Measurements from ENCODE around the gene DHRS3. TPM values are rescaled to one million over a fixed set of nuclear protein-coding genes. Genes with fewer than 3 reads are reported as not detected.
A peak's percentile ranks its signal among the peaks of the same experiment; 100 is the strongest.

The DHRS3 gene
- polyA plus RNA-seq (2013, experiment 1 of 2) = 0.75 TPM
- 0.76 TPM for polyA plus RNA-seq (2013, experiment 2 of 2)

GRCh38 chr1:12617901-12618660, at the start of gene DHRS3:
TSS of gene DHRS3 (minus strand) at chr1:12618210. CDS start at chr1:12617348, 862 bp downstream.
- H2BK120ac ChIP-seq (ENCODE audit: low read depth, low read length) = no peak within 1 kb of the TSS
- peak within 1 kb of the TSS; percentile 85 for H3K9ac ChIP-seq (ENCODE audit: low read depth, low read length, poor library complexity)
- H3K18ac ChIP-seq (ENCODE audit: low read length) = peak within 1 kb of the TSS; percentile 97
- WGBS, 2 donors (ENCODE audit: extremely low coverage in 2 of 2, insufficient read length in 2 of 2, insufficient replicate concordance in 1 of 2) = no CpG with 5 or more reads among the region's 69 CpGs
- peak within 1 kb of the TSS; percentile 97 for H2AFZ ChIP-seq (ENCODE audit: low read length)
- peak; percentile 84 for DNase-seq (ENCODE audit: low spot score)
- peak within 1 kb of the TSS; percentile 80 for H2BK12ac ChIP-seq (ENCODE audit: low read length)
- H2AK5ac ChIP-seq (ENCODE audit: low read depth, low read length) = no peak within 1 kb of the TSS
- no peaks in the 10 kb centered on the region for H3K9me3 ChIP-seq (replicated peaks in 1 of 2; ENCODE audit: control insufficient read depth in 2 of 2, insufficient read depth in 1 of 2, low read depth in 1 of 2, low read length in 2 of 2)
- H2BK5ac ChIP-seq (ENCODE audit: low read length) = no peak within 1 kb of the TSS
- H3K4ac ChIP-seq (ENCODE audit: low read length) = no peak within 1 kb of the TSS
- H3K4me1 ChIP-seq (ENCODE audit: control insufficient read depth in 2 of 2, insufficient read depth in 1 of 2, low read depth in 1 of 2, low read length in 2 of 2) = peaks cover 20 to 25% of the 10 kb centered on the region in 2 donors
- H3K23ac ChIP-seq (ENCODE audit: low read depth, low read length, poor library complexity) = peak within 1 kb of the TSS; percentile 70
- H3K4me2 ChIP-seq (ENCODE audit: insufficient read depth, low read length, poor library complexity, severe bottlenecking) = peak within 1 kb of the TSS; percentile 90
- H3K79me1 ChIP-seq (ENCODE audit: low read depth, low read length) = no peaks in the 10 kb centered on the region
- no peaks in the 10 kb centered on the region for H3K36me3 ChIP-seq (replicated peaks in 1 of 2; ENCODE audit: control insufficient read depth in 2 of 2, insufficient read depth in 2 of 2, low read length in 2 of 2)
- H4K91ac ChIP-seq (ENCODE audit: low read depth, low read length, poor library complexity) = no peak within 1 kb of the TSS
- H2BK15ac ChIP-seq (ENCODE audit: low read length) = no peak within 1 kb of the TSS
- H3K4me3 ChIP-seq (ENCODE audit: low read length in 2 of 2) = peak within 1 kb of the TSS; percentile 65 to 84
- peaks cover 0 to 68% (median 9%) of the 10 kb centered on the region in 3 experiments for H3K27me3 ChIP-seq (ENCODE audit: control insufficient read depth in 3 of 3, insufficient read depth in 3 of 3, low read depth in 1 of 3, low read length in 3 of 3)
- H3K27ac ChIP-seq (replicated peaks; ENCODE audit: low read length) = peak within 1 kb of the TSS; percentile 69
- peak within 1 kb of the TSS; percentile 12 for H3K14ac ChIP-seq (ENCODE audit: low read length)
- no peak within 1 kb of the TSS for H4K8ac ChIP-seq (ENCODE audit: low read depth, low read length)

- no peaks in the 10 kb centered on the region for H3K4me1 ChIP-seq (ENCODE audit: control insufficient read depth in 2 of 2, insufficient read depth in 1 of 2, low read depth in 1 of 2, low read length in 2 of 2)
- no peak overlapping the region for H2AK5ac ChIP-seq (ENCODE audit: low read depth, low read length)
- no peaks in the 10 kb centered on the region for H3K36me3 ChIP-seq (replicated peaks in 1 of 2; ENCODE audit: control insufficient read depth in 2 of 2, insufficient read depth in 2 of 2, low read length in 2 of 2)
- H3K79me1 ChIP-seq (ENCODE audit: low read depth, low read length) = no peaks in the 10 kb centered on the region
- H3K27me3 ChIP-seq (ENCODE audit: control insufficient read depth in 3 of 3, insufficient read depth in 3 of 3, low read depth in 1 of 3, low read length in 3 of 3) = no peaks in the 10 kb centered on the region
- no peak overlapping the region for H3K4ac ChIP-seq (ENCODE audit: low read length)
- H3K9me3 ChIP-seq (replicated peaks in 1 of 2; ENCODE audit: control insufficient read depth in 2 of 2, insufficient read depth in 1 of 2, low read depth in 1 of 2, low read length in 2 of 2) = peaks cover 0 to 5% of the 10 kb centered on the region in 2 donors
- no peak overlapping the region for H3K14ac ChIP-seq (ENCODE audit: low read length)
- H2BK12ac ChIP-seq (ENCODE audit: low read length) = no peak overlapping the region
- H3K23ac ChIP-seq (ENCODE audit: low read depth, low read length, poor library complexity) = no peak overlapping the region
- no peak overlapping the region for H2AFZ ChIP-seq (ENCODE audit: low read length)
- H4K91ac ChIP-seq (ENCODE audit: low read depth, low read length, poor library complexity) = no peak overlapping the region
- no peak overlapping the region for H2BK5ac ChIP-seq (ENCODE audit: low read length)
- H3K9ac ChIP-seq (ENCODE audit: low read depth, low read length, poor library complexity) = no peak overlapping the region
- H3K4me3 ChIP-seq (ENCODE audit: low read length in 2 of 2) = no peak overlapping the region
- H3K18ac ChIP-seq (ENCODE audit: low read length) = no peak overlapping the region
- no peak overlapping the region for H3K27ac ChIP-seq (replicated peaks; ENCODE audit: low read length)
- H3K4me2 ChIP-seq (ENCODE audit: insufficient read depth, low read length, poor library complexity, severe bottlenecking) = no peak overlapping the region
- no peak overlapping the region for H2BK120ac ChIP-seq (ENCODE audit: low read depth, low read length)
- H2BK15ac ChIP-seq (ENCODE audit: low read length) = no peak overlapping the region
- no CpG with 5 or more reads among the region's 15 CpGs for WGBS, 2 donors (ENCODE audit: extremely low coverage in 2 of 2, insufficient read length in 2 of 2, insufficient replicate concordance in 1 of 2)
- no peak overlapping the region for H4K8ac ChIP-seq (ENCODE audit: low read depth, low read length)
- no peak for DNase-seq (ENCODE audit: low spot score)
Observed at GRCh38 chr1:12666141-12666735, 48.2 kb upstream of the DHRS3 start.

- Histone ChIP-seq H3K4ac (ENCODE audit: low read length) (no peak overlapping the region), H2AK5ac (ENCODE audit: low read depth, low read length) (no peak overlapping the region), H3K27ac (replicated peaks; ENCODE audit: low read length) (no peak overlapping the region), H3K9ac (ENCODE audit: low read depth, low read length, poor library complexity) (no peak overlapping the region), H2BK5ac (ENCODE audit: low read length) (no peak overlapping the region), H3K4me2 (ENCODE audit: insufficient read depth, low read length, poor library complexity, severe bottlenecking) (no peak overlapping the region), H2AFZ (ENCODE audit: low read length) (no peak overlapping the region), H3K4me1 (ENCODE audit: control insufficient read depth in 2 of 2, insufficient read depth in 1 of 2, low read depth in 1 of 2, low read length in 2 of 2) (no peaks in the 10 kb centered on the region), H3K18ac (ENCODE audit: low read length) (no peak overlapping the region), H4K8ac (ENCODE audit: low read depth, low read length) (no peak overlapping the region), H3K79me1 (ENCODE audit: low read depth, low read length) (no peaks in the 10 kb centered on the region), H4K91ac (ENCODE audit: low read depth, low read length, poor library complexity) (no peak overlapping the region), H3K36me3 (replicated peaks in 1 of 2; ENCODE audit: control insufficient read depth in 2 of 2, insufficient read depth in 2 of 2, low read length in 2 of 2) (no peaks in the 10 kb centered on the region), H2BK12ac (ENCODE audit: low read length) (no peak overlapping the region), H3K4me3 (ENCODE audit: low read length in 2 of 2) (no peak overlapping the region), H3K23ac (ENCODE audit: low read depth, low read length, poor library complexity) (no peak overlapping the region), H2BK15ac (ENCODE audit: low read length) (no peak overlapping the region), H2BK120ac (ENCODE audit: low read depth, low read length) (no peak overlapping the region), H3K14ac (ENCODE audit: low read length) (no peak overlapping the region), H3K9me3 (replicated peaks in 1 of 2; ENCODE audit: control insufficient read depth in 2 of 2, insufficient read depth in 1 of 2, low read depth in 1 of 2, low read length in 2 of 2) (peaks cover 0 to 5% of the 10 kb centered on the region in 2 donors), H3K27me3 (ENCODE audit: control insufficient read depth in 3 of 3, insufficient read depth in 3 of 3, low read depth in 1 of 3, low read length in 3 of 3) (no peaks in the 10 kb centered on the region)
- WGBS, 2 donors (ENCODE audit: extremely low coverage in 2 of 2, insufficient read length in 2 of 2, insufficient replicate concordance in 1 of 2) = no CpG with 5 or more reads among the region's 4 CpGs
- no peak for DNase-seq (ENCODE audit: low spot score)
Observed at GRCh38 chr1:12665511-12665910, 47.5 kb upstream of the DHRS3 start.

- Histone ChIP-seq H3K27ac (replicated peaks; ENCODE audit: low read length) (no peak overlapping the region), H2BK5ac (ENCODE audit: low read length) (no peak overlapping the region), H3K79me1 (ENCODE audit: low read depth, low read length) (no peaks in the 10 kb centered on the region), H3K4ac (ENCODE audit: low read length) (no peak overlapping the region), H3K4me1 (ENCODE audit: control insufficient read depth in 2 of 2, insufficient read depth in 1 of 2, low read depth in 1 of 2, low read length in 2 of 2) (no peaks in the 10 kb centered on the region), H2AK5ac (ENCODE audit: low read depth, low read length) (no peak overlapping the region), H3K4me3 (ENCODE audit: low read length in 2 of 2) (no peak overlapping the region), H3K4me2 (ENCODE audit: insufficient read depth, low read length, poor library complexity, severe bottlenecking) (no peak overlapping the region), H3K18ac (ENCODE audit: low read length) (no peak overlapping the region), H4K91ac (ENCODE audit: low read depth, low read length, poor library complexity) (no peak overlapping the region), H3K9ac (ENCODE audit: low read depth, low read length, poor library complexity) (no peak overlapping the region), H2BK12ac (ENCODE audit: low read length) (no peak overlapping the region), H4K8ac (ENCODE audit: low read depth, low read length) (no peak overlapping the region), H2AFZ (ENCODE audit: low read length) (no peak overlapping the region), H2BK120ac (ENCODE audit: low read depth, low read length) (no peak overlapping the region), H3K14ac (ENCODE audit: low read length) (no peak overlapping the region), H3K36me3 (replicated peaks in 1 of 2; ENCODE audit: control insufficient read depth in 2 of 2, insufficient read depth in 2 of 2, low read length in 2 of 2) (no peaks in the 10 kb centered on the region), H3K9me3 (replicated peaks in 1 of 2; ENCODE audit: control insufficient read depth in 2 of 2, insufficient read depth in 1 of 2, low read depth in 1 of 2, low read length in 2 of 2) (no peaks in the 10 kb centered on the region), H3K23ac (ENCODE audit: low read depth, low read length, poor library complexity) (no peak overlapping the region), H2BK15ac (ENCODE audit: low read length) (no peak overlapping the region), H3K27me3 (ENCODE audit: control insufficient read depth in 3 of 3, insufficient read depth in 3 of 3, low read depth in 1 of 3, low read length in 3 of 3) (no peaks in the 10 kb centered on the region)
- DNase-seq (ENCODE audit: low spot score) = no peak
- WGBS, 2 donors (ENCODE audit: extremely low coverage in 2 of 2, insufficient read length in 2 of 2, insufficient replicate concordance in 1 of 2) = no CpG with 5 or more reads among the region's 1 CpG
Observed at GRCh38 chr1:12662556-12662955, 44.5 kb upstream of the DHRS3 start.

All from neuronal stem cell (in vitro differentiated cells).